Spleen (tissue), 11 donors: ENCODE data around the gene SLC27A3. TPM values are rescaled to one million over a fixed set of nuclear protein-coding genes. Genes with fewer than 3 reads are reported as not detected.
"Not testable (repeated sequence)": the region's sequence is repeated elsewhere in the genome, so short reads cannot be mapped to it uniquely, and the experiment has no call there.

ENCODE experiments used
- DNase-seq: peaks from one replicate; pipeline ENCODE4 v3.0.0-alpha.2; 2020
- H3K27ac ChIP-seq, 8 donors: fragments of 200-600 bp; sonication (generic) in 7 of 8; 1 replicate in 4 of 8; 2 replicates in 4 of 8; pipeline versions ENCODE4 v1.5.0 to v1.8.0; 2016 to 2021; ENCODE audit warnings: inconsistent platforms in 4 of 8, mild to moderate bottlenecking in 4 of 8, moderate library complexity in 1 of 8
- H3K27me3 ChIP-seq, 7 donors: fragments of 200-600 bp; sonication (generic) in 6 of 7; replicated peaks in 1 of 7; 1 replicate in 4 of 7; 2 replicates in 3 of 7; pipeline versions ENCODE4 v1.5.0 to v1.8.0; 2016 to 2021; ENCODE audit warnings: inconsistent platforms in 3 of 7, mild to moderate bottlenecking in 1 of 7
- H3K36me3 ChIP-seq, 6 donors: fragments of 200-600 bp; sonication (generic) in 5 of 6; 1 replicate in 4 of 6; 2 replicates in 2 of 6; pipeline versions ENCODE4 v1.5.0 to v1.8.0; 2016 to 2021; ENCODE audit warnings: inconsistent platforms in 2 of 6
- H3K4me1 ChIP-seq, 6 donors: fragments of 200-600 bp; sonication (generic) in 5 of 6; 1 replicate in 3 of 6; 2 replicates in 3 of 6; pipeline versions ENCODE4 v1.5.0 to v1.8.0; 2016 to 2021; ENCODE audit warnings: inconsistent platforms in 3 of 6
- H3K4me3 ChIP-seq, 8 donors: fragments of 200-600 bp; sonication (generic) in 7 of 8; 1 replicate in 4 of 8; 2 replicates in 4 of 8; pipeline versions ENCODE4 v1.5.0 to v1.8.0; 2016 to 2021; ENCODE audit warnings: inconsistent platforms in 4 of 8, mild to moderate bottlenecking in 4 of 8, moderate library complexity in 2 of 8
- H3K9me3 ChIP-seq, 8 donors: fragments of 200-600 bp; sonication (generic) in 7 of 8; 1 replicate in 4 of 8; 2 replicates in 4 of 8; pipeline versions ENCODE4 v1.5.0 to v1.8.0; 2016 to 2021; ENCODE audit warnings: inconsistent platforms in 4 of 8
- CTCF ChIP-seq, 11 experiments: fragments of 200-600 bp in 7 of 11; fragments of 450-650 bp in 4 of 11; sonication (generic) in 4 of 11; IDR thresholded peaks in 8 of 11; conservative IDR thresholded peaks in 3 of 11; 1 replicate in 7 of 11; 2 replicates in 4 of 11; pipeline versions ENCODE4 v1.4.0 to v1.8.0; 2016 to 2021; ENCODE audit warnings: antibody characterized with exemption in 11 of 11, inconsistent platforms in 4 of 11, mild to moderate bottlenecking in 1 of 11
- POLR2A ChIP-seq, 3 donors: fragments of 450-650 bp; IDR thresholded peaks; one replicate each; pipeline ENCODE4 v1.5.1; 2017; ENCODE audit warnings: antibody characterized with exemption in 3 of 3, mild to moderate bottlenecking in 1 of 3
- POLR2AphosphoS5 ChIP-seq, 3 donors: sonication (generic); formaldehyde crosslinking; IDR thresholded peaks; one replicate each; pipeline ENCODE4 v1.5.1; 2017; ENCODE audit warnings: antibody characterized with exemption in 3 of 3
- WGBS, 5 donors: extraction: QIAGEN DNeasy Blood & Tissue Kit in 3 of 5; methylation state at CpG; one replicate each; pipeline versions ENCODE4 v1.1.5 to v1.1.7; 2013 to 2018; 5-methylcytosine and 5-hydroxymethylcytosine counted together
- intact Hi-C: fragments of 100-400 bp; cut with DNase I; formaldehyde crosslinking; loops from one replicate; pipeline ENCODE4 v1.15.0; 2023; ENCODE audit warnings: low total_unique reads
- polyA plus RNA-seq, 3 donors: library from polyadenylated mRNA; stranded (reverse); fragments of 200-250 nt; gene quantifications; one replicate each; pipeline ENCODE4 v1.2.1, GENCODE V29; 2013
- total RNA-seq, 7 donors: library from RNA; depleted of rRNA in 3 of 7; stranded (reverse); fragments of >200 nt in 3 of 7; fragmentation: NEBNext Ultra II Directional in 4 of 7; extraction: Animal tissue kit (Norgen Biotek cat#: 25700) in 4 of 7; gene quantifications; one replicate each; pipeline versions ENCODE4 v1.1.0 to v1.2.1, GENCODE V29; 2016 to 2021
- donor health status: healthy with polysubstance abuse.
- donor health status: DM: no; HTN: no; CAD: no; lungs with moderate emphysema.
- donor health status: DM: no; HTN: no; CAD: no.
- donor health status: Bipolar disorder and iron deficiency.
- donor health status: healthy.
- donor health status: DM: no; HTN: no; CAD: no.
- donor health status: DM: yes; HTN: yes; CAD: no.

SLC27A3 gene
- total and polyA plus RNA-seq, 10 donors, result 11.1 to 54.5 (median 21.9) TPM

- TF ChIP-seq CTCF (IDR thresholded peaks at IDR 0.05 in 8 of 11, conservative IDR thresholded peaks at IDR 0.05 in 3 of 11) (no peak), POLR2AphosphoS5 (IDR thresholded peaks at IDR 0.05) (no peak), POLR2A (IDR thresholded peaks at IDR 0.05) (no peak)
- Histone ChIP-seq H3K27ac (peak overlapping the region in 1 of 8 donors; percentile 22), H3K27me3 (no peaks in the 10 kb centered on the region), H3K4me3 (no peak overlapping the region), H3K4me1 (peaks cover 11 to 79% (median 51%) of the 10 kb centered on the region in 6 donors), H3K36me3 (peaks cover 0 to 26% (median 2%) of the 10 kb centered on the region in 6 donors), H3K9me3 (no peaks in the 10 kb centered on the region)
- intact Hi-C loops, result no loop called here
- 85 to 92% (median 89%) methylated on average over 4 of the region's 4 CpGs for WGBS, 5 donors
- DNase-seq, result no peak
Measured at GRCh38 chr1:153780551-153780950, 5.3 kb downstream of the SLC27A3 start.

- peak overlapping the region in 4 of 8 donors; percentile 56 to 71 (median 58) for H3K4me3 ChIP-seq
- 89 to 94% (median 93%) methylated on average over 8 of the region's 8 CpGs for WGBS, 5 donors
Measured at GRCh38 chr1:153782648-153783047, 7.4 kb downstream of the SLC27A3 start.

GRCh38 chr1:153783233-153784190 is 8.3 kb downstream of the SLC27A3 start:
- Histone ChIP-seq H3K9me3 (no peaks in the 10 kb centered on the region), H3K36me3 (peaks cover 0 to 17% (median 2%) of the 10 kb centered on the region in 6 donors), H3K4me1 (peaks cover 5 to 59% (median 27%) of the 10 kb centered on the region in 6 donors), H3K27me3 (no peaks in the 10 kb centered on the region), H3K4me3 (peak overlapping the region; percentile 49 to 71 (median 56)), H3K27ac (peak overlapping the region; percentile 97 to 99 (median 98))
- peak; percentile 98 for DNase-seq
- intact Hi-C loops, result no loop called here
- TF ChIP-seq POLR2A (IDR thresholded peaks at IDR 0.05) (peak; percentile 66 to 90 (median 90)), CTCF (IDR thresholded peaks at IDR 0.05 in 8 of 11, conservative IDR thresholded peaks at IDR 0.05 in 3 of 11) (peak in 8 of 11 experiments; percentile 23 to 62 (median 40)), POLR2AphosphoS5 (IDR thresholded peaks at IDR 0.05) (peak; percentile 100)
- WGBS, 5 donors, result 0 to 1% (median 0%) methylated on average over 48 to 61 of the region's 61 CpGs

More at GRCh38 chr1:153782648-153783047, 7.4 kb downstream of the SLC27A3 start:
- DNase-seq, H3K9me3 ChIP-seq, H3K27me3 ChIP-seq, intact Hi-C loops: not testable (repeated sequence)
- H3K27ac ChIP-seq, result peak overlapping the region; percentile 97 to 99 (median 98)
- H3K36me3 ChIP-seq, result peaks cover 0 to 23% (median 2%) of the 10 kb centered on the region in 6 donors
- peaks cover 5 to 60% (median 31%) of the 10 kb centered on the region in 6 donors for H3K4me1 ChIP-seq

GRCh38 chr1:153786038-153786790 is 11.0 kb downstream of the SLC27A3 start:
- Histone ChIP-seq H3K4me1 (peaks cover 14 to 63% (median 44%) of the 10 kb centered on the region in 6 donors), H3K4me3 (no peak overlapping the region), H3K36me3 (no peaks in the 10 kb centered on the region), H3K27ac (no peak overlapping the region), H3K9me3 (no peaks in the 10 kb centered on the region), H3K27me3 (no peaks in the 10 kb centered on the region)
- intact Hi-C loops, result no loop called here
- no peak for DNase-seq
- TF ChIP-seq POLR2A (IDR thresholded peaks at IDR 0.05), result no peak
- no peak for TF ChIP-seq CTCF (IDR thresholded peaks at IDR 0.05 in 8 of 11, conservative IDR thresholded peaks at IDR 0.05 in 3 of 11)
- no peak for TF ChIP-seq POLR2AphosphoS5 (IDR thresholded peaks at IDR 0.05)
- WGBS, 5 donors, result 91 to 97% (median 95%) methylated on average over 4 of the region's 4 CpGs
